CD4-positive, alpha-beta T cell (primary cell): ENCODE results near the gene PET100. TPM values are rescaled to one million over a fixed set of nuclear protein-coding genes. Genes with fewer than 3 reads are reported as not detected.

ENCODE experiments used
- ATAC-seq: fragments of 200-7000 bp; cut with Tn5 transposase; one replicate; pipeline ENCODE4 v1.10.0; 2022; ENCODE audit warnings: mild to moderate bottlenecking; ENCODE audit not compliant: poor library complexity
- CTCF ChIA-PET: fragments of 350-600 bp; sonication (Branson Sonifier 250); formaldehyde crosslinking; loops from one replicate; lab custom pipeline; 2021; ENCODE audit warnings: antibody characterized with exemption, inconsistent platforms; lab: Charles Lee
- POLR2A ChIA-PET: fragments of 350-600 bp; sonication (Branson Sonifier 250); formaldehyde crosslinking; loops from one replicate; lab custom pipeline; 2021; ENCODE audit warnings: antibody characterized with exemption, inconsistent platforms; lab: Charles Lee
- DNase-seq, 14 experiments: peaks; one replicate each; pipeline ENCODE4 v3.0.0-alpha.2; 2013 to 2020; ENCODE audit warnings: mixed read lengths in 2 of 14
- H3K27ac ChIP-seq, 2 donors: one replicate each; pipeline versions ENCODE4 v1.5.1 to v1.7.0; 2013; ENCODE audit warnings: low read length in 2 of 2, low read depth in 1 of 2, mild to moderate bottlenecking in 1 of 2
- H3K27me3 ChIP-seq, 2 experiments: 1 replicate in 1 of 2; 2 replicates in 1 of 2; pipeline versions ENCODE4 v1.6.1 to v1.7.0; 2013; ENCODE audit warnings: low read length in 2 of 2, control low read depth in 1 of 2, mild to moderate bottlenecking in 1 of 2, moderate library complexity in 1 of 2; ENCODE audit not compliant: insufficient read depth in 2 of 2, control insufficient read depth in 1 of 2
- H3K36me3 ChIP-seq: one replicate; pipeline ENCODE4 v1.6.1; 2013; ENCODE audit warnings: low read length, control low read depth; ENCODE audit not compliant: insufficient read depth
- H3K4me1 ChIP-seq: one replicate; pipeline ENCODE4 v1.6.1; 2013; ENCODE audit warnings: low read length, control low read depth; ENCODE audit not compliant: insufficient read depth
- H3K4me3 ChIP-seq: one replicate; pipeline ENCODE4 v1.5.1; 2013; ENCODE audit warnings: mild to moderate bottlenecking, low read length, moderate library complexity
- H3K9me3 ChIP-seq, 2 experiments: 1 replicate in 1 of 2; 2 replicates in 1 of 2; pipeline versions ENCODE4 v1.6.1 to v1.7.0; 2013; ENCODE audit warnings: low read length in 2 of 2, mild to moderate bottlenecking in 2 of 2, control low read depth in 1 of 2, moderate library complexity in 1 of 2; ENCODE audit not compliant: control insufficient read depth in 1 of 2, insufficient read depth in 1 of 2
- H3K27ac Mint-ChIP-seq: one replicate; pipeline ENCODE4 v1.8.0; 2020; ENCODE audit warnings: mixed read lengths
- H3K27me3 Mint-ChIP-seq: one replicate; pipeline ENCODE4 v1.8.0; 2021; ENCODE audit warnings: mixed read lengths
- H3K36me3 Mint-ChIP-seq: one replicate; pipeline ENCODE4 v1.8.0; 2021; ENCODE audit warnings: low read depth, mixed read lengths
- H3K4me1 Mint-ChIP-seq: one replicate; pipeline ENCODE4 v1.8.0; 2021; ENCODE audit warnings: low read depth, mixed read lengths
- H3K4me3 Mint-ChIP-seq: one replicate; pipeline ENCODE4 v1.8.0; 2020; ENCODE audit warnings: mild to moderate bottlenecking, mixed read lengths
- H3K9me3 Mint-ChIP-seq: one replicate; pipeline ENCODE4 v1.8.0; 2020; ENCODE audit warnings: mixed read lengths
- CTCF ChIP-seq: fragments of 200-600 bp; IDR thresholded peaks from one replicate; pipeline ENCODE4 v1.8.0; 2022; ENCODE audit warnings: antibody characterized with exemption, mild to moderate bottlenecking
- intact Hi-C, 2 experiments: fragments of 100-400 bp; cut with DNase I in 1 of 2; cut with micrococcal nuclease in 1 of 2; formaldehyde crosslinking; loops; one replicate each; pipeline versions ENCODE4 v1.15.1 to v1.9.0; 2023 to 2025; cut with DNase I, micrococcal nuclease
- total RNA-seq, 174 experiments: library from RNA in 2 of 174; stranded (reverse) in 2 of 174; gene quantifications; one replicate each; pipeline ENCODE4 v1.2.3 and lab custom pipeline; 2021 to 2026

Gene PET100
- total RNA-seq, 2 experiments from 2014 or later = 178 to 188 TPM

GRCh38 chr19:7636317-7636690, 6.7 kb downstream of the PET100 start:
- Mint-ChIP-seq H3K9me3 (no peaks in the 10 kb centered on the region), H3K4me3 (peak overlapping the region; percentile 90), H3K4me1 (peaks cover 36% of the 10 kb centered on the region), H3K36me3 (peaks cover 32% of the 10 kb centered on the region), H3K27ac (peak overlapping the region; percentile 90), H3K27me3 (no peaks in the 10 kb centered on the region)
- no peak for TF ChIP-seq CTCF
- CTCF ChIA-PET = interaction anchor here (2.1 kb wide), 1 partner anchor 44 kb away, joined by 6 read pairs; the partner anchor contains the start of gene TRAPPC5
- intact Hi-C loops = loop anchor here in 1 of 2 experiments (5.0 kb wide), 1 partner anchor 291 kb away; the partner anchor contains the start of gene CTXN1
- H3K27ac ChIP-seq = peak overlapping the region in 1 of 2 donors; percentile 31
- H3K36me3 ChIP-seq = peaks cover 31% of the 10 kb centered on the region
- no peaks in the 10 kb centered on the region for H3K9me3 ChIP-seq
- H3K27me3 ChIP-seq = no peaks in the 10 kb centered on the region
- POLR2A ChIA-PET = no interaction called here
- DNase-seq (no peak), ATAC-seq (no peak)
- peaks cover 48% of the 10 kb centered on the region for H3K4me1 ChIP-seq
- H3K4me3 ChIP-seq = peak overlapping the region; percentile 86

GRCh38 chr19:7636691-7637373, 7.2 kb downstream of the PET100 start, which contains the start of gene STXBP2:
Gene STXBP2 (plus strand): TSS chr19:7637110. CDS start chr19:7637150, 40 bp downstream.
- POLR2A ChIA-PET = interaction anchor here (1.1 to 1.7 kb wide), 2 partner anchors 13 to 15 kb away, joined by 4 to 5 read pairs; no protein-coding TSS in a partner anchor
- CTCF ChIA-PET = interaction anchor here (1.5 kb wide), 3 partner anchors 15 to 68 kb away, joined by 7 read pairs; partner anchors contain the start of gene TRAPPC5
- H3K9me3 Mint-ChIP-seq = no peaks in the 10 kb centered on the region
- ATAC-seq (peak; percentile 97), DNase-seq (peak; percentile 90 to 97 (median 95))
- peaks cover 26% of the 10 kb centered on the region for H3K36me3 ChIP-seq
- intact Hi-C loops = loop anchor here in 1 of 2 experiments (5.0 kb wide), 1 partner anchor 290 kb away; the partner anchor contains the start of gene CTXN1
- TF ChIP-seq CTCF = no peak
- H3K27me3 ChIP-seq = no peaks in the 10 kb centered on the region
- H3K36me3 Mint-ChIP-seq = peaks cover 27% of the 10 kb centered on the region
- H3K27ac Mint-ChIP-seq = peak within 1 kb of the TSS; percentile 90
- H3K27ac ChIP-seq = peak within 1 kb of the TSS; percentile 76 to 91
- H3K4me3 ChIP-seq = peak within 1 kb of the TSS; percentile 86
- peak within 1 kb of the TSS; percentile 90 for H3K4me3 Mint-ChIP-seq
- peaks cover 43% of the 10 kb centered on the region for H3K4me1 ChIP-seq
- H3K27me3 Mint-ChIP-seq = no peaks in the 10 kb centered on the region
- H3K9me3 ChIP-seq = no peaks in the 10 kb centered on the region
- H3K4me1 Mint-ChIP-seq = peaks cover 36% of the 10 kb centered on the region

GRCh38 chr19:7637374-7638256, 8.0 kb downstream of the PET100 start:
- peak overlapping the region; percentile 90 for H3K27ac Mint-ChIP-seq
- no peak for TF ChIP-seq CTCF
- intact Hi-C loops = loop anchor here in 1 of 2 experiments (5.0 kb wide), 1 partner anchor 290 kb away; the partner anchor contains the start of gene CTXN1
- DNase-seq (peak in 3 of 14 experiments; percentile 15 to 67 (median 60)), ATAC-seq (peak; percentile 18)
- ChIA-PET POLR2A (interaction anchor here (1.1 to 2.4 kb wide), 4 partner anchors 8 to 15 kb away, joined by 3 to 18 read pairs (median 4); partner anchors contain the start of genes PET100 and XAB2), CTCF (interaction anchor here (0.8 to 1.5 kb wide), 4 partner anchors 14 to 162 kb away, joined by 3 to 7 read pairs (median 7); partner anchors contain the start of gene TRAPPC5)
- H3K4me3 Mint-ChIP-seq = peak overlapping the region; percentile 84
- H3K9me3 Mint-ChIP-seq = no peaks in the 10 kb centered on the region
- peaks cover 41% of the 10 kb centered on the region for H3K4me1 ChIP-seq
- peaks cover 23% of the 10 kb centered on the region for H3K36me3 Mint-ChIP-seq
- H3K4me3 ChIP-seq = peak overlapping the region; percentile 86
- no peaks in the 10 kb centered on the region for H3K27me3 ChIP-seq
- H3K27ac ChIP-seq = peak overlapping the region; percentile 76 to 91
- peaks cover 36% of the 10 kb centered on the region for H3K4me1 Mint-ChIP-seq
- H3K36me3 ChIP-seq = peaks cover 26% of the 10 kb centered on the region
- H3K27me3 Mint-ChIP-seq = no peaks in the 10 kb centered on the region
- no peaks in the 10 kb centered on the region for H3K9me3 ChIP-seq
